GM19468 (cell line): ENCODE data around the gene TYK2.
"Not testable (repeated sequence)": the region's sequence is repeated elsewhere in the genome, so short reads cannot be mapped to it uniquely, and the experiment has no call there.

Experiments used
- ATAC-seq: cut with Tn5 transposase; IDR thresholded peaks from one replicate; pipeline ENCODE4 v1.9.1; 2021; ENCODE audit warnings: mild to moderate bottlenecking, moderate library complexity, moderate number of reproducible peaks; ENCODE audit not compliant: unreplicated experiment; ENCODE audit errors: extremely low read depth

TYK2 gene

DNA sequence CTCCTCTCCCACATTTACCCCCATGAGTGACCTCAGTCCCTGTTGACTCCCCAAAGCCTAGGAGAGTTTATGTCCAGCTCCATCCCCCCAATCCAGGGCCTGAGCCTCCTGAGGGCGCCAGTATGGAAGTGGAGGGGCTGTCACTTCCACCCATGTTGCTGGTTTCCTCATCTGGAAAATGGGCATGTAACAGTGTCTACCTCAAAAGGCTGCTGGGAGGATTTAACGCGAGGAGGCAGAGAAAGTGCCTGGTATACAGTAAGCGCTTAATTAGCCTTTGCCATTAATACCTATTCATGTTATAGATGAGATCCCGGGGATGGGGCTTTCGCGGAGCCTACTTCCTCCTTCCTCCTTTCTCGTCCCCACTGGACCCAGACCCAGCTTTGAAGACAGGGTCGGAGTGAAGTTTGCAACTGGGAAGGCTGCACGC lies 476 bp downstream of the TYK2 start:
- no peak for ATAC-seq

DNA sequence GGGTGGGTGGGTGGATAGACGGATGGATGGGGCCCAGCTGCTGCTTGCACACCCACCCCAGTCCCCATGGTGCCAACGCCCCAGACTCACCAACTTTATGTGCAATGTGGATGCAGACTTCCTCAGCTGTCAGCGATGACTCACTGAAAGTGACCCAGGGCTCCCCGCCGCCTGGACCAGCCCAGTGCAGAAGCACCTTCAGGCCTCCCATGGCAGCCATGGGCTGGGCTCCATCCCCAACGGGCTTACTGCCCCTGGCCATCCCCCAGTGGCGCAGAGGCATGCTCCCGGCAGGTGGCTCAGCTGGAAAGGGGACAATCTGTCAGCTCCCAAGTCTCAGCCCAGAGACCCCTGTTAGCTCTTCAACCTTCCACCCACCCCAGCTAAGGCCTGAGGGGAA lies 2.2 kb downstream of the TYK2 start:
- ATAC-seq, result no peak

- not testable (repeated sequence) for ATAC-seq
Measured at GRCh38 chr19:10377140-10377640, 3.2 kb downstream of the TYK2 start.

GRCh38 chr19:10374931-10375330 lies 5.4 kb downstream of the TYK2 start:
- no peak for ATAC-seq

DNA sequence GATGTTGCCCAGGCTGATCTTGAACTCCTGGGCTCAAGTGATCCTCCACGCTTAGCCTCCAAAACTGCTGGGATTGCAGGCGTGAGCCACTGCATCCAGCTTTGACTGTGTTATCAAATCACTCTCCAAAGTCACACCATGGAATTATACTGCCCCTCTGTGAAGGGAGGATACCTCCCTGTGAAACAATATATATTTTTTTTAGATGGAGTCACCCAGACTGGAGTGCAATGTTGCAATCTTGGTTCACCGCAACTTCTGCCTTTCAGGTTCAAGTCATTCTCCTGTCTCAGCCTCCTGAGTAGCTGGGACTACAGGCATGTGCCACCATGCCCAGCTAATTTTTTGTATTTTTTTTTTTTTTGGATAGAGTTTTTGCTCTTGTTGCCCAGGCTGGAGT lies 7.7 kb downstream of the TYK2 start:
- no peak for ATAC-seq

DNA sequence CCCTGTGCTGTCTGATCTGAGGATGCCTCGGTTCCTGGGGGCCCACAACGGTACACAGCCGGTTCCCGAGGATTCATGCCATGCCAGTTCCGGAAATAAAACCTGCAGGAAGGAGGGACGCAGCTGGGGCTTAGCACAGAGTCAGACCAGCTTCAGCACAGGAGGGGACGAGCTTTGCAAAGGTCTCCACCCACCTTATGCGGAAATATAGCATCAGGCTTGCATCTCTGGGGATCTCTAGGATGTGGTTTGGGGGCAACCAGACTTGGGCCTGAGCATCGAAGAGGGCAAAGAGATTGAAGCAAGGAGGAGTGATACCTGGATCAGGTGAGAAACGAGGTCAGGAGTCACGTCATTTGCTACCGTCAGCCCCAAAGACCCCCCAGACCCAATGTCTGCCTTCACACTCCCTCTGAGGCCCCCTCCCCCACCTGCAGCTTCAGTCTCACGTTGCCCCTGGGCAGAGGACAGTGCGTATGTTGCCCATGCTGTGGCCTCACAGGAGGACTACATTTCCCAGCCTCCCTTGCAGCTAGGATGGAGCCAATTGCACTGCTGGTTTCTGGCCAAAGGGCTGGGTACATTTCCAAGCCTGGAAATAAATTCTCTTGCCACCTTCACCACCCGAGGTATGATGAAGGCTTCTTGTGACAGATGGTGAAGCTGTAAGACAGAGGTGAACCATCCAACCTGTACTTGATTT lies 12.1 kb downstream of the TYK2 start:
- no peak for ATAC-seq

- not testable (repeated sequence) for ATAC-seq
Measured at GRCh38 chr19:10366950-10367512, 13.3 kb downstream of the TYK2 start.

- ATAC-seq, result no peak
Measured at GRCh38 chr19:10365518-10365917, 14.9 kb downstream of the TYK2 start.

- no peak for ATAC-seq
Measured at GRCh38 chr19:10364644-10365043, 15.7 kb downstream of the TYK2 start.

DNA sequence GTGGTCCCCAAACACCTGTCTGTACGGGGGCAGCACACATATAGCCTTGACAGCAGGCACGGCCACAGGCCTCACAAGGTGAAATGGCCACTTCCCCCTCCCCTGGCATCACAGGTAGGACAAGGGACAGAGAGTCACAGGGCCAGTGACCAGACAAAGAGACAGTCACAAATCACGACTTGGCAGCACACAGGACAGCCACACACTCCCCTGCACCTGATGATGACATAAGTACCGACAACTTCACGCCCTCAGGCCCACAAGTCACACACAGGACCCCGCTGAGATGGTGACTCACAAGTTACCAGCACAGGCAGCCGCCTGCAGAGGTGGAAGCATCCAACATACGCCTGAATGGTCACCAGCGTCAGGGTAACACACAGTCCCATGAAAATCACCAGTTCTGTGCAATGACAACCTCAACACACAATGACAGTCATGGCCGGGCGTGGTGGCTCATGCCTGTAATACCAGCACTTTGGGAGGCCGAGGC lies 16.5 kb downstream of the TYK2 start:
- no peak for ATAC-seq

- no peak for ATAC-seq
Measured at GRCh38 chr19:10362259-10362658, 18.1 kb downstream of the TYK2 start.

- no peak for ATAC-seq
Measured at GRCh38 chr19:10361569-10362011, 18.8 kb downstream of the TYK2 start.

DNA sequence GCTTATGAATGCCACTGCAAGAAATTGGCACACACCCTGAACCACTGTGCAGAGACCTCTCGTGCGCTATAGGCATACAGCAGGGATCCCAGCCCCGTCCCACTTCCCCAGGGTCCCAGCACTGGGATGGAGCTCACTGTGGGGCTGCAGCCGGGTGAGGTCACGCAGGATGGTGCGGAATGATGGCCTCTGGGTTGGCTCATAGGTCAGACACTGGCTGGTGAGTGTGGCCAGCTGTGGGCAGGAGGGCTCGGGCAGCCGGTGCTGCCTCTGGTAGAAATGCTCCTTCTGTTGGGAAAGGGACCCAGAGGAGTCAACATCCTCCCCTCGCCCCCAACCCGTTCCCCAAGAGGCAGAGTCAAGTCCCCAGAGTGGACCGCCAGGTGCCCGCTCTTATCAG lies 23.9 kb downstream of the TYK2 start:
- ATAC-seq, result no peak

DNA sequence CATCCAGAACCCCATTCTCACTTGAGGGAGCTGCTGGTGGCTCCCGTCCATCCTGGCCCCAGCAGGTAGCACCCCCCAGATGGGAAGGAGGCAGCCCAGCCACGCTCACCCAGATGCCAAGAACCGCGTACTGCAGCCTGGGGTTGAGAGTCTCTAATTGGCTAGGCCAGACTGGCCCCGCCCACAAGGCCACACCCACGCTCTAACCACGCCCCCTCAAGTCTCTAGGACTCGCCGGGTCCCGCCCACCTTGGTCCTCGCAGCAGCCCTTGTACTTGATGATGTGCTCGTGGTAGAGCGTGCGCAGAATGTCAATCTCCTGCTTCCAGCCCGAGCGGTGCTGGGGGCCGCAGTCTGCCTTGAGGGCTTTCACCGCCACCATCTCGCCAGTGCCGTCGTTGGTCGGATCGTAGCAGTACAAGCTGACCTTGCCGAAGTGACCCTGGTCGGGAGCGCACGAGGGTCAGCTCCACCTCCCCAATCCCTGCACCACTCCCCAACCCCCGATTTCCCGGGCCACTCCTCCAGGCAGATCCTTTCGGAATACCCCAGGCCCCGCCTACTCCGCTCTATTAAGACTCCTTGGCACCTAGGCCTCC lies 26.5 kb downstream of the TYK2 start:
- no peak for ATAC-seq

- no peak for ATAC-seq
Measured at GRCh38 chr19:10352764-10353671, 27.4 kb downstream of the TYK2 start.

DNA sequence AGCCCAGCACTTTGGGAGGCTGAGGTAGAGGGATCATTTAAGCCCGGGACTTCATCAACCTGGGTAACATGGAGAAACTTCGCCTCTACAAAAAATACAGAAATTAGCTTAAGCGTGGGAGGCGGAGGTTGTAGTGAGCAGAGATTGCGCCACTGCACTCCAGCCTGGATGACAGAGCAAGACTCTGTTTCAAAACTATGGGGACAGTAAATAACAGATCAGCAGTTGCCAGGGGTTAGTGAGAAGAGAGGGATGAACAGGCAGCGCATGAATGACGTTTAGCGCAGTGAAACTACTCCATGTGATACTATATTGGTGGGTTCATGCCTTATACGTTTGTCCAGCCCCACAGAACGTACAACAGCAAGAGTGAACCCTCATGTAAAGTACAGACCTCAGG lies 33.9 kb downstream of the TYK2 start:
- no peak for ATAC-seq

GRCh38 chr19:10344780-10345179 lies 35.6 kb downstream of the TYK2 start:
- ATAC-seq, result no peak

GRCh38 chr19:10343495-10343894 lies 36.9 kb downstream of the TYK2 start:
- ATAC-seq, result no peak

DNA sequence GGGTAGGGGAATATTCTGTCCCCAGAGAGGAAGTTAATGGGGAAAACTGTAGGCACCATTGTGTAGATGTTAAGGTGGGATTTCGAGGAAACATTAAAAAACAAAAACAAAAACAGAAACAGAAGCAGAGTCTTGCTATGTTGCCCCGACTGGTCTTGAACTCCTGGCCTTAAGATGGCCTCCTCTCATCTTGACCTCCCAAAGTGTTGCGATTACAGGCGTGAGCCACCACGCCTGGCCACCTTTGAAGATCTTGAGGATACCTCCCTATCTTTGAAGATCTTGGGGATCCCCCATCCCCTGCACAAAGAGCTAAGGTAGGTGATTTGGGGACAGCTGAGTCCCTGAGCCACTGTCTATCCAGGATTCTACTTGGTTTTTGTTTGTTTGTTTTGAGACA lies 40.4 kb downstream of the TYK2 start:
- ATAC-seq, result no peak

- ATAC-seq, result peak; percentile 50
Measured at GRCh38 chr19:10339380-10339960, 40.9 kb downstream of the TYK2 start, which contains the start of gene ICAM3. TSS of gene ICAM3 (minus strand) at chr19:10339624. CDS start at chr19:10339614, 10 bp downstream.
